ENCODE measurements around the gene ZCCHC14.
A peak's percentile ranks its signal among the peaks of the same experiment; 100 is the strongest.
"Not testable (repeated sequence)": the region's sequence is repeated elsewhere in the genome, so short reads cannot be mapped to it uniquely, and the experiment has no call there.

The ZCCHC14 gene

DNA sequence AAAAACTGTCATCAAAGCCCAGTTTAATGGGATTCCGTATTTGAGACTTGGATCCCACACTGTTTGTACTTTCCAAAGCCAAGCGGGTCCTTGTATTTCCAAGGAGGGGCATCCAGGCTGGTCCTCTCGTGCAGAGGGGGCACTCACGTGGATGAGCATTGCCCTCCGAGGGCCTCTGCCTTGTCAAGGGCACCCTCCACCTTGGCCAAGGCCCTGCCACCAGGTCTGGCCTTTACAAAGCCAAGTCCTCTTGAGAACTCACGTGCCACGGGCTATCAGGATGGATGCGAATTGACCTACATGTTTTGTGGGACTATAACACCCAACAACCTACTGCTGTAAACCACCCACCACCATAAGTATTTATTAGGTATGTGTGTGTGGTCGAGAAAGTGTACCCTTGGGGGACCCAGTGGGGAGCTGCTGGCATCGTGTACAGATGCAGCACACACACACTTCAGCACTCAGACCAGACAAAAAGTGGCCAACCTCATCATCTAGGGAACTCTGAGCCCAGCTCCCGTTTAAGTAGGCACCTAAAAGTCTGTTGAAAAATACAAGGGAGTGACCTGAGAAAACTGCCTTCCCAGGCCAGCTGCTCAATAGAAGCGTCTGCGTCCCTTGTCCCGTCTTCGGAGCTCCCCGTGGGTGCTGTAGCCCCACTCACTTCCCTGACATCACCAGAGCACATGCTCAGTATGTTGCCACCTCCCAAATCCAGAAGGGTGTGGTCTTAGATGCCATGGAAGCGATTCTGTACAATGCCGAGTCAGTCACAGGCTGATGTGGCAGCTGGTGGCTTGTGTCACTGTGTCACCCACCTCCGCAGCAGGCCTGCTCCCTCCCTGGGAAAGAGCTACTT lies 87.8 kb downstream of the ZCCHC14 start:
- no peak for DNase-seq

DNA sequence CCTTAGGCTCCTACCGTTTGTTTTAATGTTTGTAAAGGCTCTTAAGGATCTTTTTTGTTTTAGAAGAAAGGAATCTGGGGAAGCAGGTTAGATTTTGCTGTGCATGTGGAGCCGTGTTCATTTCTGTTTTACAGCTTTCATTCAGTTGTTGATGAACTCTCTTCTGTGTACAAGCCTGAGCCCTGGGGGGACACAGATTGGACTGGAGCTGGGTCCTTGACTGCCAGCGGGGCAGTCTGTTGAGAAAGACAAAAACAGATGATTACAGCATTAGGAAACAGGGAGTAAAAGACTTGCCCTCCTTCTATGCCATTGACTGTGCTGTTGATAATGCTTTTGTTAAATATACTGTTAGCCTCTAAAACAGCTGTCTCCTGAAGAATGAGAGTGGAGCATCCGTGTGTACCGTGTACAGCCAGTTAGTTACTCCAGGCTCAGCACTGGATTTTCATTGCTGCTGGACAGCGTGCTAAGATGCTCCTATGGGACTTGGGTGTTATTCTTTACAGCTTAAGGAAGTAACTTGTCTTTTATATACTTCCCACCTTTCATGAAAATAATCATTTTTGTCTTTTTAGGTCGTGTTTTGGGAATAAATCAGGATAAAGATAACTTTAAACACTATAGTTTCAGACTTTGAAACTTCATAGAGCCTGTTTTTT lies 97.5 kb downstream of the ZCCHC14 start:
- DNase-seq: no peak

DNA sequence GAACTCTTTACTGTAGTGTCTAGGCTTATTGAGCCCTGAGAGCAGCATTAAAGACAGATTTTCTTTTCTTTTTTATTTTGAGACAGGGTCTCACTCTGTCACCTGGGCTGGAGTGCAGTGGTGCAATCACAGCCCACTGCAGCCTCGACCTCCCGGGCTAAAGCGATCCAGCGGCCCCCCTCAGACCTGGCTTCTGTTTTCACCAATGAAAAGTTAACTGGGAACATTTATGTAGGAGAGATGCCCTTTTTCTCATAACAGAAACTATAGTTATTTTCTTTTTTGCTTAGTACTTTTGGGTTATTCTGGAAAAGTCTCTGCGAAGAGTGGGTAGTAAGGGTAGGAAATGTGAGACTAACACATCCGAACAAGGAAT lies 99.2 kb downstream of the ZCCHC14 start:
- no peak for DNase-seq

DNA sequence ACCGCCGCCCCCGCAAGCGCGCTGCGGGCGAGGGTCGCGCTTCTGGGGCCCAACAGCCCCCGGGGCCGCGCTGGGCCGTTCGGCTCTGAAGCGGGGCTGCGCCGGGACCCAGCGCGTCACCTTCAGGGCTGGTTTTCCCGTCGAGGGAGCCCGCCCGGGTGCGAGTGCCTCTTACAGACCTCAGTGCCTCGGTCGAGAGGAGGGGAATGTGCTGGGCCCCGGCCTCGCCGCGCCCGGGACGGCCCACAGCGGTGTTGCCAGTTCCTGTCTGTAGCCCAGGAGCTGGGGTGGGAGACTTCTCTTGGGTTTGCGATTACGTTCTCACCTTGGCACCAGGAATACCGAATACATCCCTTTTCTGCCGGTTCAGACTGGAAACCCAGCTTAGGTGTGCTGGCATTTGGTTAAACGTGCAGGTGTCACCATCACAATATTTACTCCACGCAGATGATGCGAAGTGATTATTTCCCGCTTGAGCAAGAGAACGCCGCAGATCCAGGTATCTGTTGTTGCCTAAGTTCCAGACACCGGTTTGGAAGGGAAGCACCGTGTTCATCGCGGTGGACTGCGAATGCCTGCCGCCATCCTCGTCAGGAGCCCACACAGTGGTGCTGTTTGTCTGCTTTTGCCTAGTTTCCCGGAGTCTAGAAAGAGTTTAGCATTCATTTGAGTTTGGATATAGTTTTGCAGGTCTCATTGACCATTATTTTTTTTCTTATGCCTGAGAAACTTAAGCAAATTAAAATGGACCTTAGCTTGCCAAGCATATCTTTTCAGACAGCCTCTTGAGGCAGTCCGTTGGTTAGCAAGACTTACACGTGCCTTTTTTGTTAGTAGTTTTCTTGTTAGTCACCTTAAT lies 99.8 kb downstream of the ZCCHC14 start:
- peak; percentile 65 for DNase-seq

- peak; percentile 99 for DNase-seq
These were observed 100.6 kb downstream of the ZCCHC14 start, which contains the start of gene MAP1LC3B for GRCh38 chr16:87391950-87392820. Gene MAP1LC3B, plus strand, starts transcription at chr16:87392336. Its CDS starts 92 bp downstream, at chr16:87392428.

- no peak for DNase-seq
These were observed 101.4 kb downstream of the ZCCHC14 start for GRCh38 chr16:87391324-87391949.

- no peak for DNase-seq
These were observed 102.0 kb downstream of the ZCCHC14 start for GRCh38 chr16:87390641-87391323.

DNA sequence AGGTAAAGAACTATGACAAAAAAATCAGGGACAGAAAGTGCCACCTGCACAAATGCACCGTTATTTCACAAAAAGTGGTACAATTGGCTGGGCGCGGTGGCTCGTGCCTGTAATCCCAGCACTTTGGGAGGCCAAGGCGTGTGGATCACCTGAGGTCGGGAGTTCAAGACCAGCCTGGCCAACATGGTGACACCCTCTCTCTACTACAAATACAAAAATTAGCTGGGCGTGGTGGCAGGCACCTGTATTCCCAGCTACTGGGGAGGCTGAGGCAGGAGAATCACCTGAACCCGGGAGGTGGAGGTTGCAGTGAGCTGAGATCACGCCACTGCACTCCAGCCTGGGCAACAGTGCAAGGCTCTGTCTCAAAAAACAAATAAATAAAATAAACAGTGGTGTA lies 102.9 kb downstream of the ZCCHC14 start:
- not testable (repeated sequence) for DNase-seq

- DNase-seq: no peak
These were observed 103.6 kb downstream of the ZCCHC14 start for GRCh38 chr16:87389245-87389644.

DNA sequence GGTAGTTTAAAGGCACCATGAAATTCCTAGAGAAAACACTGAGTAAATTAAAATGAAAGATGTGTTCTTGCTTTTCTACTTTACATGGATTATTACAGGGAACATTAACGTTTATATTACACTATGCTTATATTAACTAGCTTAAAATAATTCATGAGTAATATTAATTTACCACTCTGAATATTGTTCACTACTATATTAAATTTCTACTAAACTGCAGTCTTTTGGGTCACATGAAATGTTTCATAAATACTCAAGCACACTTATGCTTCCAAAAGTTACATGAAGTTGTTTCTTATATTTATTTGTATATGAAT lies 104.0 kb downstream of the ZCCHC14 start:
- DNase-seq: no peak

DNA sequence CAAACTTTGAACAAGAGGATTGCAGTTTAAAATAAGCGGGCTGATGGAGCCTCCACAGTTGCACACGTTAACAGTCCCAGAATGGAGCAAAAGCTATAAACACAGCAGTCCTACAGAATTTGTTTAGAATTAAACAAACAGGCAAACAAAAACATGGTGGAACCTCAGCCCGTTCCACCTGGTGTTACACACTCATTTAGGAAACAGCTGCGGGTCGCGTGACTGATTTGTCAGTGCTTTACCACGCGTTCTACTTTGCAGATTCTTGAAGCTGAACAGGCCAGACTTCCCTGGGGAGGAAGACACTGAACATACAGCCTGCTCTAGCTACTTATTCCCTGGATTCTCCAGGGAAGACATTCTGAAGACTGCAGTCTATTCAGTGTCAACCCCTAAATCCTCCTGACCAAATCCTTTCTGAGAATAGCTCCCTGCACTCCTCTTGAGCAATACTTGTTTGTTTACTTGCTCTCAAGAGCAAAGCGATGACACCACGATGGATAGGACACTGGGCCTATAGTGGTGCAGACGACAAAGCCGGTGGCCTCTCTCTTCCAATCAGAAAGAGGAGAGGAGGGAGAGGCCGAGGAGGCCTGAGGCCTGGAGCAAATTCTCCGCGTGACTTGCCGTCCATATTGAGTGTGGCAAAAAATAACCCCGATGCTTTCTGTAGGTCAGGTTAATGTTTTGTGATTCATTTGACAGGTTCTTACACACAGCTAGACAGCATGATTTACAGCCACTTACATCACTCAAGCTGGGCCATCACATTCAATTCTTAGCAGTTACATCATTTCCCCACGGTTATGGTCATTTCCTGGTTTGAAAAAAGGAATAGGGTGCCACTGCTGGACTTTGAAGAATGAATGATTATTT lies 104.6 kb downstream of the ZCCHC14 start:
- peak; percentile 94 for DNase-seq

DNA sequence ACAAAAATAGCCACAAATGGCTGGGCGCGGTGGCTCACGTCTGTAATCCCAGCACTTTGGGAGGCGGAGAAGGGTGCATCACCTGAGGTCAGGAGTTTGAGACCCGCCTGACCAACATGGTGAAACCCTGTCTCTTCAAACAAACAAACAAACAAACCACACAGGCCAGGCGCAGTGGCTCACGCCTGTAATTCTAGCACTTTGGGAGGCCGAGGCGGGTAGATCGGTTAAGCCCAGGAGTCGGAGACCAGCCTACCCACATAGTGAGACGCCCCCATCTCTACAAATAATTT lies 108.0 kb downstream of the ZCCHC14 start:
- DNase-seq: not testable (repeated sequence)

DNA sequence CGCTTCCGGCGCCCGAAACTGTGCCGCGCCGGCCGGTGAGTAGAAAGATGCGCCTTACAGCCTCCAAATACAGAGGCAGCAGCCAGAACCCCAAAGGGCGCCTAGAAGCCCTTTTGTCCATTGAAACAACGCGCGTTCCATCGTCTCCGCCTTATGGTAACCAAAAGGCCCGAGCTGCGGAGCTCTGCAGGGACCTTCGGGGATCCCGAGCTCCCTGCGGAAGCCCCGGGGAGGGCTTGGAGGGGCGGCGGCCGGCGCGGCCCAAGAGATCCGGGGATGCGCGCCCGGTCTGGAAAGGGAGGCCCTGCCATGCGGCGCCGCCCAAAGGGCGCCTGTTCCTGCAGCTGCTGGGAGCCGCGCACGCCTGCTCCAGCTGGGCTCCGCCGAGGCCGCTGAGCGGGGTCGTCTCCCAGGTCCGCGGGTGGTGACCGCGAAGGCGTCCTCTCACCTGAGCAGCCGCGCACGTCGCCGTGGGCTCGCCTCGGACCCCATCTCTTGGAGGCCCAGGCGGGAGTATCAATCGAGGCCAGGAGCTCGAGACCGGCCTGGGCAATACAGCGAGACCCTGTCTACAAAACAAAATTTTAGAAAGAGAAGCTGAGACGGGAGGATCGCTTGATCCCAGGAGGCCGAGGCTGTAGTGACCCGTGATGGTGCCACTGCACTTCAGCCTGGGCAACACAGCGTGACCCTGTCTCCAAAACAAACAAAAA lies 108.5 kb downstream of the ZCCHC14 start:
- DNase-seq: peak; percentile 37

DNA sequence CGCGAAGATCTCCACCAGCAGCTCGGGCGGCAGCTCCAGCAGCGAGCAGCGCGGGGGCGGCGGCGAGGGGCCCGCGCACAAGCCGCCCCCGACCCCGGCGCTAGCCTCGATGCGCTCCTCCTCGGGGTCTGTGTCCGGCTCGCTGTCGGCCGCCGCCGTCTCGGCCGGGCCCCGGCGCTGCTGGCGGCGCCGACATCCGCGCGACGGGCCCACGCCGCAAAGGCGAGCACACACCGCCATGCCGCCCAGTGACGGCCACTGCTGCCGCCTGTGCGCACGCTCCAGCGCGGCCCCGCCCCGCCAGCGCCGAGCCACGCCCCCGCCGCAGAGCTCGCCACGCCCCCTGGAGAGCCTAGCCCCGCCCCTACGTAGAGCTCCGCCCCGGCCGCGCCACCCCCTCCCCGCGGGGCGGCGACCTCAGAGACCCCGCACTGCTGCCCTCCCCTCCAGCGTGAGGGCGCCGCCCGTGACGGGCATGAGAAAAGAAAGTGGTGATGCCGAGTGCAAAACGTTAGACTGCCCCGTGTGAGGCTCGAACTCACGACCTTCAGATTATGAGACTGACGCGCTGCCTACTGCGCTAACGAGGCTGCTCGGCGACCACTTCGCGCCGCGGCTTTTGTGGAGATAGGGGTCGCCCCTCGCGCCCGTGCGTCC lies 109.2 kb downstream of the ZCCHC14 start, which contains the start of gene FBXO31:
Gene FBXO31 (minus strand): TSS at position 272 of the 657 bp plus-strand sequence. CDS start 32 bp downstream, at position 240.
- peak; percentile 95 for DNase-seq

GRCh38 chr16:87382023-87382785 lies 110.6 kb downstream of the ZCCHC14 start:
- no peak for DNase-seq

- DNase-seq: no peak
These were observed 111.9 kb downstream of the ZCCHC14 start for GRCh38 chr16:87380881-87381280.

DNA sequence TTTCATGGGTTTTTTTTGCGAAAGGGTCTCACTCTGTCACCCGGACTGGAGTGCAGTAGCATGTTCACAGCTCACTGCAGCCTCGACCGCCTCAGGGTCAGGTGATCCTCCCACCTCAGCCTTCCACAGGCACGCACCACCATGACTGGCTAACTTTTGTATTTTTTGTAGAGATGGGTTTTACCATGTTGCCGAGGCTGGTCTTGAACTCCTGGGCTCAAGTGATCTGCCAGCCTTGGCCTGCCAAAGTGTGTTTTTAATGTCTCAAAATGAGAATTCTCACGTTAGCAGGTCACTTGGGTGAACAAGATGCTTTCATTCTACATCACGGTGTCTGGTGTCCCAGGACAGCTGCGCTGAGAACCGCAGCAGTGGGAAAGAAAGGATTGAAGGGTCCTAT lies 112.4 kb downstream of the ZCCHC14 start:
- DNase-seq: no peak

DNA sequence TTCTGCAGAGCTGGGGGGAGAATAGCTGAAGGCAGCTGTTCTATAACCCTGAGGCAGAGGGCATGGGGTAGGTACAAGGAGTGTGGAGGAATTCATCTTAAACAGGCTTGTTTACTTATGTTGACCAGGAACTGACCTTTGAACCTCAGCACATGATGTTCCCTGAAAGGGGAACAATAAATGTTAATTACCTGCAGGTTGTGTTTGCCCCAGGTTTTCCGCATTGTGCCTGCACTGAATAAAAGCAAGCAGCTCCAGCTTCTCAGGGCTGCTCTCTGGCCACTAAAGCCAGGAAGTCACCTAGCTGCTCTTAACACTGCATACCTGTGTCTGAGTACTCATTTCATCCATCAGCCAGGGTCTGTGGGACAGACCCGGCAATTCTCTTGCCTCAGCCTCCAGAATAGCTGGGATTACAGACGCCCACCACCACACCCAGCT lies 113.5 kb downstream of the ZCCHC14 start:
- not testable (repeated sequence) for DNase-seq

All from right hindlimb (tissue), 1 donor.